H7 (cell line): Measurements from ENCODE around the gene ZCCHC18. TPM values are rescaled to one million over a fixed set of nuclear protein-coding genes. Genes with fewer than 3 reads are reported as not detected.
"Not testable (repeated sequence)": the region's sequence is repeated elsewhere in the genome, so short reads cannot be mapped to it uniquely, and the experiment has no call there.

ENCODE experiments used
- DNase-seq: peaks from one replicate; pipeline ENCODE4 v3.0.0; 2012
- H3K27me3 ChIP-seq: 2 replicates; pipeline ENCODE4 v1.6.0; 2011; ENCODE audit warnings: mild to moderate bottlenecking, low read length; ENCODE audit not compliant: control insufficient read depth, insufficient read depth
- H3K36me3 ChIP-seq: replicated peaks from 2 replicates; pipeline ENCODE4 v1.5.1; 2011; ENCODE audit warnings: low read length; ENCODE audit not compliant: control insufficient read depth, insufficient read depth
- H3K4me3 ChIP-seq: 2 replicates; pipeline ENCODE4 v1.5.1; 2011; ENCODE audit warnings: low read depth, mild to moderate bottlenecking, control low read depth, low read length, moderate library complexity; ENCODE audit not compliant: insufficient read depth
- total RNA-seq: library from RNA; depleted of rRNA; stranded (reverse); fragments of >200 nt; shearing (Covaris generic); gene quantifications from 2 replicates; pipeline ENCODE4 v1.2.3, GENCODE V29; 2014; rRNA removed

ZCCHC18 gene
- 3.5 and 6.0 TPM in 2 replicates for total RNA-seq

GRCh38 chrX:104112326-104112951, at the start of gene ZCCHC18:
ZCCHC18 (plus strand) TSS chrX:104112523; CDS start chrX:104114112, 1,589 bp downstream.
- Histone ChIP-seq H3K4me3 (peak within 1 kb of the TSS; percentile 80), H3K27me3 (peaks cover 9% of the 10 kb centered on the region; the same call in 1 of the 2 replicates), H3K36me3 (no peaks in the 10 kb centered on the region; the same call in 1 of the 2 replicates)
- DNase-seq, result peak; percentile 90

- not testable (repeated sequence) for DNase-seq, H3K27me3 ChIP-seq, H3K4me3 ChIP-seq, H3K36me3 ChIP-seq
Measured at GRCh38 chrX:104062636-104063035, 49.7 kb upstream of the ZCCHC18 start.

GRCh38 chrX:104075778-104076445, 36.4 kb upstream of the ZCCHC18 start, which contains the start of gene TMSB15C:
TMSB15C (minus strand) TSS chrX:104076236.
- H3K4me3 ChIP-seq, DNase-seq, H3K36me3 ChIP-seq, H3K27me3 ChIP-seq: not testable (repeated sequence)

GRCh38 chrX:104077854-104078253, 34.5 kb upstream of the ZCCHC18 start:
- not testable (repeated sequence) for H3K4me3 ChIP-seq, DNase-seq, H3K27me3 ChIP-seq, H3K36me3 ChIP-seq

GRCh38 chrX:104084063-104084462, 28.3 kb upstream of the ZCCHC18 start:
- no peak overlapping the region for H3K4me3 ChIP-seq
- no peaks in the 10 kb centered on the region for H3K36me3 ChIP-seq
- peaks cover 2% of the 10 kb centered on the region; the same call in 1 of the 2 replicates for H3K27me3 ChIP-seq
- DNase-seq, result no peak

- no peaks in the 10 kb centered on the region for H3K36me3 ChIP-seq
- peaks cover 2% of the 10 kb centered on the region; the same call in 1 of the 2 replicates for H3K27me3 ChIP-seq
- no peak for DNase-seq
- no peak overlapping the region for H3K4me3 ChIP-seq
Measured at GRCh38 chrX:104084534-104085277, 27.6 kb upstream of the ZCCHC18 start.

GRCh38 chrX:104085477-104085876, 26.8 kb upstream of the ZCCHC18 start:
- Histone ChIP-seq H3K36me3 (no peaks in the 10 kb centered on the region), H3K27me3 (peaks cover 2% of the 10 kb centered on the region; the same call in 1 of the 2 replicates), H3K4me3 (no peak overlapping the region)
- no peak for DNase-seq

- no peak overlapping the region for H3K4me3 ChIP-seq
- H3K27me3 ChIP-seq, result peaks cover 2% of the 10 kb centered on the region; the same call in 1 of the 2 replicates
- DNase-seq, result no peak
- no peaks in the 10 kb centered on the region for H3K36me3 ChIP-seq
Measured at GRCh38 chrX:104085919-104086318, 26.4 kb upstream of the ZCCHC18 start.

GRCh38 chrX:104098151-104098808, 14.0 kb upstream of the ZCCHC18 start:
- no peaks in the 10 kb centered on the region for H3K36me3 ChIP-seq
- H3K4me3 ChIP-seq, result no peak overlapping the region
- DNase-seq, result peak; percentile 48
- H3K27me3 ChIP-seq, result no peaks in the 10 kb centered on the region; the same call in 1 of the 2 replicates

GRCh38 chrX:104098919-104099318, 13.4 kb upstream of the ZCCHC18 start:
- no peak for DNase-seq
- no peak overlapping the region for H3K4me3 ChIP-seq
- no peaks in the 10 kb centered on the region for H3K36me3 ChIP-seq
- no peaks in the 10 kb centered on the region; the same call in 1 of the 2 replicates for H3K27me3 ChIP-seq

GRCh38 chrX:104104676-104105075, 7.6 kb upstream of the ZCCHC18 start:
- no peak overlapping the region for H3K4me3 ChIP-seq
- DNase-seq, result no peak
- H3K36me3 ChIP-seq, result no peaks in the 10 kb centered on the region
- no peaks in the 10 kb centered on the region; the same call in 1 of the 2 replicates for H3K27me3 ChIP-seq

- Histone ChIP-seq H3K4me3 (no peak overlapping the region), H3K27me3 (no peaks in the 10 kb centered on the region; the same call in 1 of the 2 replicates), H3K36me3 (no peaks in the 10 kb centered on the region)
- DNase-seq, result no peak
Measured at GRCh38 chrX:104105330-104106262, 6.7 kb upstream of the ZCCHC18 start.

GRCh38 chrX:104108955-104109354, 3.4 kb upstream of the ZCCHC18 start:
- no peaks in the 10 kb centered on the region for H3K36me3 ChIP-seq
- peaks cover 9% of the 10 kb centered on the region; the same call in 1 of the 2 replicates for H3K27me3 ChIP-seq
- no peak for DNase-seq
- no peak overlapping the region for H3K4me3 ChIP-seq
